ENCODE data around the gene TC2N.
"Not testable (repeated sequence)": the region's sequence is repeated elsewhere in the genome, so short reads cannot be mapped to it uniquely, and the experiment has no call there.

The TC2N gene

DNA sequence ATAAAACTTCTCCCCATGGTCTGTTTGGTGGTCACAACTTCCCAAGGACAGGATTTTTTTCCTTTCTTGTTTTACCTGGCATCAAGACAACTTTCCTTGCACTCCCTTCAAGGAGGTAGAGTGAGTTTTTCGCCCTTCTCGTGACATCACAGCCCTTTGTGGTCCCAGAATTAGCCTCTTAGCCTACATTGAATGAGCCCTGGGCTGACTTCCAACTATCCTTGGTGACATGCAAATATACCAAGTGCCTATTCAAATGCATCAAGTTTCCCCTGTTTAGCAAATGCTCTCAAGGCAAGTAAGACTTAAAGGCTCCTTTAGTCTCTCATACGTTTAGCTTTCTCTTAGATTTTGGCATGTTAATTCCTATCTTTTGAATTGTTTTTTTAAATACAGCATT, 36.6 kb downstream of the TC2N start:
- no peak for DNase-seq

DNA sequence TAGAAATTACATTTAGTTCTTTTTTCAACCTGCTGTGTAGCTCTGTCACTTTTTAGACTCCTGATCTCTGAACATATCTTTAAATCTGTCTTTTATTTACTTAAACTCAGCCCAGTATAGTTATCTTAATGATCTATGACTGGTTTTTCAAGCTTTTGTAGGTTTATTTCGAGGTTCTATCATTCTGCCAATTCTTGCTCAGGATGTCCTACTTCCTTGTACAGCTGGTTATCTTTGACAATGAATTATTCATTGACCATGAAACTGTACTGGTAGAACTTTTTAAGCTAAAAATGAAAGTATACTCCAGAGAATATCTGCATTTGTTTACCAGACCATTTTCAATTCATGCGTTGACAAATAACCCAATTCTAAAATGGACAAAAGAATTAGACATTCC, 37.8 kb downstream of the TC2N start:
- no peak for DNase-seq

DNA sequence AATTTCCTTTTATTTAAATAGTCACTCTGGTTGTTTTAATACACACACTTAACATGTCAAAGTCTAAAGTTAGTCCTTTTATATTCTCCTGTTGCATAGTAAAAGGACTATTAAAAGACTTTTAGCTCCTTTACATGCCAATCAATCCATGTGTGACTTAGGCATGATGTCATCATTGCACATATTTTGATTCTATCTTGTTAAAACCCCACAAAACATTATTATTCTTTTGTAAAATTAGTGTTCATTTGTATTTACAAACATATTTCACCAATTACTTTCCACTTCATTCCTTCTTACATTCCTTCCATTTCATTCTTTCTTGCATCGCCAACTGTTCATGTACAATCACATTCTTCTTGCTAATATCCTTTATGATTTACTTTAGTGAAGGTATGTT, 39.6 kb downstream of the TC2N start:
- DNase-seq: no peak

DNA sequence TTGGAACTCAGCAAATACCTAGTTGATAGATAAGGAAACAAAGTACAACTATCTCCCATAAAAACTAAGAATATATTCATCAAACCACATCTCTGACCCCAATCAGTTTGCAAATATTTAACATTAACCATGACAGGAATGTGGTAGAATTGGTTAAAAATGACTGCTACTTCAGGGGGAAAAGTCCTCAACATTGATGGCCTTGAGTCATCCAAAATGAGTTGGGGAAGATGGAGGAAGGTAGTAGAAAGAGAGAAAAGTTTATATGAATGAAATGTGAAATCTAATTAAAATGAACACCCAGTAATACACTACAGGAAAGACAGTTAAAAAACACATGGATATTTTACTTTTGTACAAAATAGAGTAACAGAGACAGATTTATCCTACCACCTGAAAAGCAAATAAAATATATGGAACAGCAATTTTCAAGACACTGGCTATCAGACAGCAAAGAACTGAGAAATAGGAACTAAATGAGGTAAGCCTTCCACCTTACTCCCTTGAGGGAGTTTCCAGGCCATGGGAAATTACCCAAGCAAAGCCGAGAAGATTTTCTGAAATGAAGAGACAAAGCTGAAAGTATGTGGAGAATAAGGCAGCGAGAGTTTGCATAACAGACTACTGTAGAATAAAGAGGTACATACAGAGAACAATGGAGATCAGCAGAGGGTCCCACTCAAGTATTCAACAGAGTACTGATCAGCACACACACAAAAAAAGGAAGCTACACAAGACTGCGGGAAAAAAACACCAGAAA, 49.6 kb downstream of the TC2N start:
- DNase-seq: no peak

DNA sequence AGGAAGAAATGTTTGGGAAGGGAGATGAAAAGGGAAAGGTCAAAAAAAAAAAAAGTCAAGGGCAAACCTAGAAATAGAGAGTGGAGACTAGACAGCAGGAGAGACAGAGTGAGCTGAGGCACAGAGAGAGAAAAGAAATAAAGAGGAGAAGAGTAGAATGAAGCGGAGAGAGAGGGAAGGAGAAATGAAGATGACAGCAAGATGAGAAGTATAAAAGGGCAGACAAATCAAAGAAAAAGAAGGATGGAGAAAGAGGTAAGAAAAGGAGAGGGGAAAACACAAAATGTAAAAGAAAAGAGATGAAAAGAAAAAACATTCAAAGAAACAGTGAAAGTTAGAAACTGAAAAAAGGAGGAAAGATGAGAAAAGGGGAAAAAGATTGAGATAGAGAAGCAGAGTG, 53.0 kb downstream of the TC2N start:
- no peak for DNase-seq

DNA sequence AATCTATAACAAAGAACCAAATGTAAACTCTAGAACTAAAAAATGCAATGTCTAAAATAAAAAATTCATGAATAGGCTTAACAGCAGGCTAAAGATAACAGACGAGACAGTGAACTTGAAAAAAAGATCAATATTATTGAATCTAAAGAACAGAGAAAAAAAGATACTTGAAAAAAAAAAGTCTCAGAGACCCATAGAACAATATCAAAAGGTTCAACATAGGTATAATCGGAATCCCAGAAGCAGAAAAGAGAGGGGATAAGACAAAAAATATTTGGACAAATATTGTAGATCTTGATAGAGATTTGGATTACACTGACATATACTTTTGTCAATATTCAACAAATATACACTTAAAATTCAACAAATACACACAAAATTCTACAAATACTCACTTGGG, 56.6 kb downstream of the TC2N start:
- no peak for DNase-seq

DNA sequence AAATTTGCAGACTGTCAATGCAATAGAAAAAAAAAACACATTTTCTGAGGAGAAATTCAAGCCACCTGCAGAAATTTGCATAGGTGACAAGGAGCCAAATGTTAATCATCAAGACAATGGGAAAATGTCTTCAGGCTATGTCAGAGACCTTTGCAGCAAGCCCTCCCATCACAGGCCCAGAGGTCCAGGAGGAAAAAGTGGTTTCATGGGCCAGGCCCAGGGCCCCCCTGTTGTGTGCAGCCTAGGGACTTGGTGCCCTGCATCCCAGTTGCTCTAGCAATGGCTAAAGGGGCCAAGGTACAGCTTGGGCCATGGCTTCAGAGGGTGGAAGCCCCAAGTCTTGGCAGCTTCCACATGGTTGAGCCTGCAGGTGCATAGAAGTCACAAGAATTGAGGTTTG, 60.6 kb downstream of the TC2N start:
- no peak for DNase-seq

DNA sequence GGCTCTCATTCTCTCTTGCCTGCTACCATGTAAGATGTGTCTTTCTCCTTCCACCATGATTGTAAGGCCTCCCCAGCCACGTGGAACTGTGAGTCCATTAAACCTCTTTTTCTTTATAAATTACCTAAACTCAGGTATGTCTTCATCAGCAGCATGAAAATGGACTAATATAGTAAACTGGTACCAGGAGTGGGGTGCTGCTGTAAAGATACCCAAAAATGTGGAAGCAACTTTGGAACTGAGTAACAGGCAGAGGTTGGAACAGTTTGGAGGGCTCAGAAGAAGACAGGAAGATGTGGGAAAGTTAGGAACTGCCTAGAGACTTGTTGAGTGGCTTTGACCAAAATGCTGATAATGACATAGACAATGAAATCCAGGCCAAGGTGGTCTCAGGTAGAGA, 61.2 kb downstream of the TC2N start:
- DNase-seq: not testable (repeated sequence)

DNA sequence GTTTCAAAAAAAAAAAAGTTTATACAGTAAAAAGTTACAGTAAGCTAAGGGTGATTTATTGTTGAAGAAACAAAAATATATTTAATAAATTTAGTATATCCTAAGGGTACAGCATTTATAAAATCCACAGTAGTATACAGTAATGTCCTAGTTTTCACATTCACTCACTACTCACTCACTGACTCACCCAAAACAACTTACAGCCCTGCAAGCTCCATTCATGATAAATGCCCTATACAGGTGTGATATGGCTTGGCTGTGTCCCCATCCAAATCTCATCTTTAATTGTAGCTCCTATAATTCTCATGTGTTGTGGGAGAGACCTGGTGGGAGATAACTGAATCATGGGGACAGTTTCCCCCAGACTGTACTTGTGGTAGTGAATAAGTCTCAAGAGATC, 61.7 kb downstream of the TC2N start:
- DNase-seq: no peak

DNA sequence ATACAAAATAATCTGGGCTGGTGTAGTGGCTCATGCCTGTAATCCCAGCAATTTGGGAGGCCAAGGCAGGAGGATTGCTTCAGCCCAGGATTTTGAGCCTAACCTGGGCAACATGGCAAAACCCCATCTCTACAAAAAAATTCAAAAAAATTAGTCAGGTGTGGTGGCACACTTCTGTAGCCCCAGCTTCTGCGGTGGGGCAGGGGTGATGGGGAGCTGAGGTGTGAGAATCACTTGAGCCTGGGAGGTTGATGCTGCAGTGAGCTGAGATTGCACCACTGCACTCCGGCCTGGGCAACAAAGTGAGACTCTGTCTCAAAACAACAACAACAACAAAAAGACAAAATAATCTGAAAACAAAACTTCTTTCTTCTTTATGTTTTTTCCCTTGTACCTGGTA, 66.0 kb downstream of the TC2N start:
- no peak for DNase-seq

DNA sequence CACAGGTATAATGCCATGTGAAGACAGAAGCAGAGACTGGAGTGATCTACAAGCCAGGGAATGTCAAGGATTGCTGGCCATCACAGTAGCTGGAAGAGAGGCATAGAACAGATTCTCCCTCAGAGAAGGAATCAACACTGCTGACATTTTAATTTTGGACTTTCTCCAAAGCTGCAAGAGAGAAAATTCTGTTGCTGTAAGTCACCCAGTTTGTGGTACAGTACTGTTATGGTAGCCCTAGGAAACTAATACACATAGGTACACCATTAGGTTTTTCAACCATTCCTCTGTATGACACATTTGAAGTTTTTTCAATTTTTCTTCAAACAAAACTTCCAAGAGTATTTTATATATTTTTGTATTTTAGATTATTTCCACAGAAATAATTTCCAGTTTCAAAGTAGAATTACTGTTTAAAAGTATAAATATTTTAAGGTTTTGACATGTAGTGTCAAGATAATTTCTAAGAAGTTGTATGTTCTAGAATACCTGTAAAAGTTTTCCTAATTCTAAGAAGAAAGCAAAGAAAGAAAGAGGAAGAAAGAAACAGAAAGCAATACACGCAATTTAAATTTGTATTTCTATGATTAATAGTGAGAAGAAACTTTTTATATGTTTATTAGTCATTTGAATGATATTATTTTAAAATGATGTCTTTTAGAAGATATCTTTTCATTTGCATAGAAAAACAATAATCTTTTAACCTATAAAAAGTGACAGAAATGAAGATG, 70.6 kb downstream of the TC2N start:
- no peak for DNase-seq

DNA sequence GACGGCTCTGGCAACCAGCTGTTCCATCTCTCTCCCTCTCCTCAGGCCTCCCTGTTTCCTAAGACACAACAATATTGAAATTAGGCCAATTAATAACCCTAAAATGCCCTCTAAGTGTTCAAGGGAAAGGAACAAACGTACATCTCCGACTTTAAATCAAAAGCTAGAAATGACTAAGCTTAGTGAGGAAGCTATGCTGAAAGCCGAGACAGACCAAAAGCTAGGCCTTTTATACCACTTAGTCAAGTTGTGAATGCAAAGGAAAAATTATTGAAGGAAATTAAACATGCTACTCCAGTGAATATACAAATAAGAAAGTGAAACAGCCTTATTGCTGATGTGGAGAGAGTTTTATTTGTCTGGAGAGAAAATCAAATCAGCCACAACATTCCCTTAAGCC, 73.6 kb downstream of the TC2N start:
- no peak for DNase-seq

DNA sequence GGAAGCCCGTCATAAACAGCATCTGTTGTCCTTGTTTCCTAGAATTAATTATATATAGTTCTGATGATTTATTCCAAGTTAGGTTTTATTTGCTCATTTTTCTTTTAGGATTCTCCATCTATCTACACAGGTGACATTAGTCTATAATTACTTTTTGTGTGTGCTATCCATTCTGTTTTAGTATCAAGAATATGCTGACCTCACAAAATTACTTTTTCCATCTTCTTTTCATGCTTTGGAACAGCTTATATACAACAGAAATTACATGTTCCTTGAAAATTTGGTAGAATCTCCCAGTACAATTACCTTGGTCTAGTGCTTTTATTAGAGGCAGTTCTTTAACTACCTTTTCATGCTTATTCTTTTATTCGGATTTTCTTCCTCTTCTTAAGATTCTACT, 81.1 kb downstream of the TC2N start:
- no peak for DNase-seq

DNA sequence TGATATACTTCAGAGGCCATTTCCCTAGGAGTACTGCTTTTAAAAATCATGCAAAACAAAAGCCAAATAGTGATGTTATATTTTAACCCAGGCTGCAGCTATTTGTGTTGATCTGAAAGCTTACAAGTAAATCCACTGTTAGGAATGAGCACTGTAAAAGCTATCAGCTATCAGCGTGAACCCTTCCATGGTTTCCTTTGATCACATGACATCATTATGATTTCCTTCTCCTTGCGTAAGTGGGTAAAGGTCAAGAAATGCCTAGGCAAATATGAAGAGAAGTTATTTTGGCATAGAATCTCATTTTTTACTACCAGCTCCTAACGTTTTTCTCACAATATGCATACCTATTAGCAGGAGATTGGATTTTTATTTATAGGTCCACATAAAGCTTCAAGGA, 86.9 kb downstream of the TC2N start:
- DNase-seq: peak; percentile 2

DNA sequence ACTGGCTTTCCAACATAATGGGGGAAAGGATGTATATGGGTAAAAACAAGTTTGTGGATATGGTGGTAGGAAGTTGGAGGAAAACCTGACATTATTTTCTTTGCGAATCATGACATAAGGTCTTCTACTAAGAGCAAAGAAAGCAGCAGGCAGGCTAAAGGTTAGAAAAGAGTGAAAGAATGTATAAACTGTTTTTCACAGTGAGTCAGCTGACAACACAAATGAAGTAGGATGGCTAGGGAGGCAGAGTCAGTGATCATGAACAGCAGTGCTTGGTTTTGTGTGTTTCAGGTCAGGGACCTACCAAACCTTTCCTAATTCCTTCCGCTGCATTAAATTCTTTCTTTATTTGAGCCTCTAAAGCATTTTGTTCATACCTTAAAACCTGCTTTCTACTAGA, 89.1 kb downstream of the TC2N start:
- no peak for DNase-seq

DNA sequence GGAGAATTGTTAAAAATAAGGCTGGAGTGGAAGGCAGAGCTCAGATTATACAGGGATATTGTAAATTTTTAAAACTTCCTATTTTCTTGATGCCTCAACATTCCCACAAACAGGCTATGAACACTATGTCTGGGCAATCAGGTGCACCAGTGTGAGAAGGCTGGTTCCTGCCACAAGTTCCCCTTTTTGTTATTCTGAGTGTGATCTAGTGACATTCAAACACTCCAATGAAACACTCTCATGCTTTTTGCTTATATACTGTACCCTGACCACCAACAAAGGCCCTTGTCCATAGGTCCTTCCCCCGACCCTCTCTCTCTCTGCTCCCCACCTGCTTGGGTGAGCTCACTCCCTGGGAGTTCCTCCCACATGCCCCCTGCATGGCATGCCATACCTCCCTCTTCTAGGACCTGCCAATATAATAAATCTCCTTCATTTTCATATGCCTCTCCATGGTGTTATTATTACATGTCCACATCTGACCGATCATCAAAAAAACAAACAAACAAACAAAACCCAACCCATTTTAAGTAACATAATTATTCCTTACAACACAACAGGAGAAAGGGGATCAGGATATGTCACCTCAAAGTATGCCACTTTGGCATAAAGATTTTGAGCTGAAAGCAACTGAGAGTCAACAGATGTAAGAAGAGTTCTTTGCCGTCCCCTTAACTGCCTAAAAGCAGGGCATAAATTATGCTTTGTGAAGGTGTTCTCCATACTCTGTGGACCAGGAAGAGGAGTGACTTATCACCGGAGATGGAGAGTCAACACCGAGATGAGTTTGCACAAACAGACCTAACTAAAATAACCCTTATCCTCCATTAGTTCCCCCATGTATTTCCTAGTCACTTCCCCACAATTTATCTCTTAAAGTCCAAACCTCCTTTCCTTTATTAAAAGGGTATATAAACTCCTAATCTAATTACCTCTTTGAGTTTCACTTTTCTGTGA, 92.9 kb downstream of the TC2N start:
- DNase-seq: peak; percentile 25

DNA sequence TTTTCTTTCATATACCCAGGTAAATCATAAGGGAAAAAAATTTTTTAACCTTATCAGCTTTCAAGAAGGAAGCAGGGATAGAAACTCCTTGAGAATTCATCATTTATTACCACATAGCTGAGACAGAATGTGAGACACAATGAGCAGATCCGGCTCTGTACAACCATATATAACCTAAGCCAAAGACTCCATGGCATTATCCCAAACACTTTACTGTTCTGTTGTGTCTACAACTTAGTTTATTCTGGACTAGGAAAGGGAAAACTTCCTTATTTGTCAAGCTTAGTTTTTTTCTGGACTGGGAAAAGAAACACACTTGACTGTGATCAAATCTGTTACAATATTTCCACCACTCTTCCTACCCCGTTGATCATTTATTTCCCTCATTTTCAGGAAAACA, 97.2 kb downstream of the TC2N start:
- no peak for DNase-seq

DNA sequence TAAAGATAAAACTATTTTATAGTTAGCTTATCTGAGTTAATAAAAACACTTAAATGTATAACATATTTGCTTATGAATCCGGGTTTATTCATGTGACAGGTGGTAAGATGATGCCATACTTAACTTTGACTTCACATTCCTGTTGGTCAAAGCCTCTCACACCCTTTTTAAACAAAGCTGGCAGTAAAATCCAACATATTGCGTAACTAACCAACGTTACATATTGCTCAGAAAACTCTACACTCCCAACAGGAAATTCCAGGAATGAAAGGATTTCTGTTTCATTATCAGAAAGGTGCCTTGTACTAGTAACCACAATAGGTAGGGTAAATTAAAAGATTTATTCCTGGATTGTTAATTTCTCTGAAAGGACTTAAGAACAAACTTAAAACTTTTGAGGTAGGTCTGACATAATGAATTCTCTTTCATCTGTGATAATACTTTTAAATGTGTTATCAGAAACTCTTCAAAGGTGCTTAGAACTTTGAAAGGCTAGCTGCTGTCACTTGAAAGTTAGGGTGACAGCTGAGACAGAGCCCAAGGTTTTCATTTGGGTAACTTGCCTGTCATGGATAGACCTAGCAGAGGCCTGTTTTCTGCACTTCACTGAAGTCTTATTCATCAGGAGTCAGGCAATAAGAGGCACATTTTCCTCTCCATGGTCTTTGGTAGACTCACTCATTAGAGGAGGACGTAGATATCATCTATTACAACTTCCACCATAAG, 111.6 kb downstream of the TC2N start:
- DNase-seq: no peak

DNA sequence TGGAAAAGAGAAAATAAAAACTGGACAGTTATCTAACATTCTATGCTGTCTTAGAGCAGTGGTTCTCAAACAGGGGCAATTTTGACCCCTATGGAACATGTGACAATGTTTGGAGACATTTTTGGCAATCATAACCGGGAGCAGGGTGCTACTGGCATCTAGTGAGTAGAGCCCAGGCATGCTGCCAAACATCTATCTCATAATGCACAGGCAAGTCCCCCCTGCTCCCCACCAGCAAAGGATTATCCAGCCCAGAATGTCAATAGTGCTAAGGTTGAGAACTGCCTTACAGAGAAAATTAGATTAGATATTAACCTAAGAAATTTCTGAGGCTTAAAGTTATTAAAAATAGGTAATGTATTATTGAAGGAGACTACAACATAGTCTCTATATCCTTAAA, 112.5 kb downstream of the TC2N start:
- DNase-seq: no peak

DNA sequence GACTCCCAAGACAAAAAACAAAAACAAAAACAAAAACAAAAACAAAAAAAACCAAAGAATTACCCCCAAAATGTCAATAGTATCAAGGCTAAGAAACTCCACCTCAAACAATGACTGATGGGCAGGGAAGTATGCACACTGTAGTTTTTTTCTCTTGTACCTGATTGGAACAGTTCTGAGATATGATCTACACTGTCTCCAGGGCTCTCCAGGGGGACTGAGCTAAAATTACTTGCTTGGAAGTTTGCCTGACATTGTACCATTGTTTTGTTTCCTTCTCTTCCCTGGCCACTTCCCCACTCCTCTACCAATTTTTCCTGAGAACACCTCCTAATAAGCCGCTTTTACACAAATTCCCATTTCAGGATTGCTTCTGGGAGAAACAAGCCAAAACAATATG, 113.2 kb downstream of the TC2N start:
- DNase-seq: no peak

DNA sequence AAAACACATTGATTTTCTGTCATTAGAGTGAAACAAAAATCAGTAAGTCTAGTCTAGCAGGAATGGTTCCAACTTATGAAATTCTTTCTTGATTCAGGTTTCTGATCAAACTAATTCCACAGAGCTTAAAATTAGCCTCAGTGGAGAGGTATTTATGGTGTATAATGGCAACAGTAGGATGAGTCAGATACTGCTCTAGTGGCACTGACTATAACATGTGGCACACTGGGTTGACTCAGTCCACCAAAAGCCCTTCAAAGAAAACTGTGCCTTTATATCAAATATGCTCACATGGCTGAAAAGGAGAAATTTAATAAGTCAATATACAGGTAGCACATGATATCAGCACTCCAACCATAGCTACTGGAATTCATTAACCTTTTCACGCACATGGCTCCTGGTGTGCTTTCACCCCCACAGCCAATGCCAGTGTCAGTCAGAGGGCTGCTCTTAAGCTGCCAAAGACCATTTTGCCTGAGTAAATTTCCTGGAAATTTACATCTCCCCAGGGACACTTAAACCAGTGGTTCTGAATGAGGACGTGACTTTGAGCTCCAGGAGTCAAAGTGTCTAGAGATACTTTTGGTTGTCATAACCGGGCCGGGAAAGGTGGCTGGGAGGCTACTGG, 113.7 kb downstream of the TC2N start:
- DNase-seq: no peak

DNA sequence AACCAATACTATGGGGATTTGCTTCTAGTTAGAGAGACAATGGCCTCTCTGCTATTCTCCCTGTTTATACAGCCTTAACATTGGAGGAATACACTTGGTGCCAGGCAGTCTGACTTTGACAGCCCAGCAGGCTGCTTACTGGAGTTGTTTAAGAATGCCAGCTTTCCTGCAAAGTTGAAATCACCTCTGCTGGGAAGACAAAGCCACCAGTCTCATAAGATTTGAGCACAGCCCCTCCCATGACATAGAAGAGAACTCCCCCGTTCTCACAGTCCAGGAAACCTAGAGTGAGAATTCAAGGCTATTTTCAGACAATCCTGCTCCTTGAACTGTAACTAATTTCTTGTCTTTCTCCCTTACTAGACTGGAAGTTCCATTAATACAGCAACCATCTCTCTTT, 114.4 kb downstream of the TC2N start:
- DNase-seq: no peak

All from hematopoietic multipotent progenitor cell treated with erythropoietin and hydrocortisone succinate and interleukin-3 and kit ligand, for 6 days (in vitro differentiated cells).